GM19193 (cell line): ENCODE measurements around the gene CLDN19.

Experiments
- POLR2A ChIP-seq: IDR thresholded peaks from 4 replicates; pipeline ENCODE4 v1.6.1; 2011; ENCODE audit not compliant: insufficient read depth, insufficient read length; ENCODE audit errors: extremely low read depth

Gene CLDN19

GRCh38 chr1:42748021-42748420 is 8.0 kb upstream of the CLDN19 start:
- no peak for TF ChIP-seq POLR2A

GRCh38 chr1:42747125-42747524 is 7.1 kb upstream of the CLDN19 start:
- TF ChIP-seq POLR2A, result no peak

GRCh38 chr1:42746436-42747105 is 6.5 kb upstream of the CLDN19 start:
- TF ChIP-seq POLR2A, result no peak

- no peak for TF ChIP-seq POLR2A
Observed at GRCh38 chr1:42745851-42746250, 5.8 kb upstream of the CLDN19 start.

- TF ChIP-seq POLR2A, result no peak
Observed at GRCh38 chr1:42744148-42744413, 4.0 kb upstream of the CLDN19 start.

GRCh38 chr1:42743317-42744147 is 3.5 kb upstream of the CLDN19 start:
- no peak for TF ChIP-seq POLR2A

- no peak for TF ChIP-seq POLR2A
Observed at GRCh38 chr1:42742617-42743316, 2.7 kb upstream of the CLDN19 start.

- TF ChIP-seq POLR2A, result no peak
Observed at GRCh38 chr1:42742141-42742540, 2.1 kb upstream of the CLDN19 start.

- no peak for TF ChIP-seq POLR2A
Observed at GRCh38 chr1:42741706-42742105, 1.7 kb upstream of the CLDN19 start.

GRCh38 chr1:42740851-42741580 is 980 bp upstream of the CLDN19 start:
- no peak for TF ChIP-seq POLR2A

GRCh38 chr1:42738678-42739226 is 1.3 kb downstream of the CLDN19 start:
- no peak for TF ChIP-seq POLR2A

GRCh38 chr1:42737986-42738677 is 1.9 kb downstream of the CLDN19 start:
- no peak for TF ChIP-seq POLR2A

GRCh38 chr1:42737257-42737656 is 2.8 kb downstream of the CLDN19 start:
- TF ChIP-seq POLR2A, result no peak

GRCh38 chr1:42736571-42737200 is 3.4 kb downstream of the CLDN19 start:
- no peak for TF ChIP-seq POLR2A

GRCh38 chr1:42736152-42736551 is 3.9 kb downstream of the CLDN19 start:
- TF ChIP-seq POLR2A, result no peak
